IPS DF 4.7 (cell line): ENCODE data around the gene ST14.

Source experiments
- DNase-seq: peaks from one replicate; pipeline ENCODE4 v3.0.0-alpha.2; 2013; ENCODE audit warnings: low spot score; ENCODE audit errors: extremely low read depth

The ST14 gene

GRCh38 chr11:130159657-130160497 lies at the start of gene ST14:
Gene ST14 (plus strand): TSS chr11:130159782. CDS start chr11:130159980, 198 bp downstream.
- DNase-seq, result no peak

- DNase-seq, result no peak
These were observed 49.1 kb upstream of the ST14 start for GRCh38 chr11:130110339-130111108.

DNA sequence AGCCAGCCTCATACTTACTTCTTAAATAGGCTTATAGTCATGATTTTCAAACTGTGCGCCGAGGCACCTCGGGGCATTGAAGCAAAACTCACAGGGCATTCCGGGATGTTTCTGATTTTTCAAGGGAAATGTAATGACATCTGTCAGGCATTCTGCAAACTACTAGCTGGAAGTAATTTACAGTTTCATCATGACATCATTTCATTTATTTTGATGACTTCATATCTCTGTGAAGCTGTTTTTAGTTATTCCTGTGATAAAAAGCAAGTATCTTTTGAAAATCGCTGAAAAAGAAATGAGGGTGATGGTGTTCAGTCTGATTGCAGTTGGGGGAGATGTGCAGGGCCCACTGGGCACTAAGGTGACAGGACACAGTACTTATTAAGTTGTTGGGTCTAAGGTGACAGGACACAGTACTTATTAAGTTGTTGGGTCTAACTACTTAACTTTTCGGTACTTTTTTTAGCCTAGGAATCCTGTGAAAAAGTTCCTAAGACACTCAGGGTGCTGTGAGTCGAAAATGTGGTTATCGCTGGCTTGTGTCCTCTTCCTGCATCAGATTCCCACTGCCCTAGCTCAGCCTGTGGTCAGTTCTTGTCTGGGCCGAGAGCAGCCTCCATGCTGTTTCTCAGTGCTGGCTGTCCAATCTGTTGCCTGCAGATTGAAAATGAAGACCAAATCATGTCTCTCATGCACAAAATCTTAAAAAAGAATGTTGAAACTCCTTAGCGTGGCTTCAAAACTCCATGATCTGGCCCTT lies 47.3 kb upstream of the ST14 start:
- no peak for DNase-seq

- no peak for DNase-seq
These were observed 45.3 kb upstream of the ST14 start for GRCh38 chr11:130114281-130114680.

GRCh38 chr11:130114726-130115125 lies 44.9 kb upstream of the ST14 start:
- no peak for DNase-seq

GRCh38 chr11:130115218-130115617 lies 44.4 kb upstream of the ST14 start:
- DNase-seq, result no peak

DNA sequence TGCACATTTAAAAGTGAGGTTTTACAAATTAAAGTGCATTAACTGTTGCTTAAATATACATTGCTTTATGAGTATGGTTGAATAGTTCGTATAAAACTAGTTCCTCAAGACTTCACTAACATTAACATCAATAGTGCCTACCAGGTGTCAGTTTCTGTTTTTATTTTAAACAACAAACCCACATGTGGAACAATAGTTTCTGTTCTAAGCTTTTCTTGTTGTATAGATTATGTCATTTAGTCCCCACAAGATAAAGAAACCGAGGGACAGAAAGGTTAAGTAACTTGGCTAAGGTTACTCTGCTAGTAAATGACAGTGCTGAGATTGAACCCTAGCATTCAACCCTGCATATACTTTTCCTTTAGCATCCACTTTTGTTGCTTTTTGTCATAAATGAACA lies 41.4 kb upstream of the ST14 start:
- no peak for DNase-seq

- no peak for DNase-seq
These were observed 40.8 kb upstream of the ST14 start for GRCh38 chr11:130118636-130119387.

DNA sequence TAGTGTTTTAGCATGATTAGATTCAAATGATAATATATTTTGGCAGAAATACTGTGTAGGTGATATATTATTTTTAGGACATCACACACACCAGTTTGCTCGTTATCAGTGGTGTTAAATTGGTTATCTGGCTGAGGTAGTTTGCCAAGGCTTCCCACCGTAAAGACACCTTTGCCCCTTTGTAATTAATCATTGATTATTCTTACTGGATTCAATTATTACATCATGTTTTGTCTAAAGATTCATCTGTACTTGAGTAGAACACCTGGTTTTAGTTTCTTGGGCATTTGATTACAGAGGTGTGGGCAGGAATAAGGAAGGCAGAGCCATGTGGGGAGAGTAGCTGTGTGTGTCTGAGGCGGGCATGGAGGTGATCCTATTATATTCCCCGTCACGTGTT lies 39.5 kb upstream of the ST14 start:
- no peak for DNase-seq

- DNase-seq, result no peak
These were observed 38.1 kb upstream of the ST14 start for GRCh38 chr11:130121445-130121978.

GRCh38 chr11:130122141-130122575 lies 37.4 kb upstream of the ST14 start:
- DNase-seq, result no peak

DNA sequence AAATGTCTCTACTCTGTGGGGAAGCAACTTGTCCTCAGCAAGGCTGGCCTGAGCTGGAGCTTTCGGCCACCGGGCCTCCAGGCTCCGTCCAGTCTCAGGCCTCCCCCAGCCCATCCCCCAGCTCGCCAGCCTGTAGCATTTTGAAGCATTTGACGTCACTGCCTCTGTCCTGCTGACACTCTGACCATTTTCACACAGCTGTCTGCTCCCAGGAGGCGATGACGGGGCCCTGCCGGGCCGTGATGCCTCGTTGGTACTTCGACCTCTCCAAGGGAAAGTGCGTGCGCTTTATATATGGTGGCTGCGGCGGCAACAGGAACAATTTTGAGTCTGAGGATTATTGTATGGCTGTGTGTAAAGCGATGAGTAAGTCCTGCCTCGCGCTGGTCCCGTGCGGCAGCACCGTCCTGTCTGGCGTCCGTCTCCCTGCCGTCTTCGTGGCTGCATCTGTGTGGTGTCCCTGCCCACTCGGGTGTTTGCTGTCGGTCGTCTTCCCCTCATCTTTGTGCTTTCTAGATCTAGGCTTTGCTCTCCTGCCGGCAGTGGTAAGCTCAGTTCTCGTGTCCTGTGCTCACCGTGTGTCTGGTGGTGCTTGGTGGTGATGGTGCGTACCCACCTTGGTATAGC lies 36.1 kb upstream of the ST14 start:
- DNase-seq, result no peak

- DNase-seq, result no peak
These were observed 35.5 kb upstream of the ST14 start for GRCh38 chr11:130124096-130124495.

DNA sequence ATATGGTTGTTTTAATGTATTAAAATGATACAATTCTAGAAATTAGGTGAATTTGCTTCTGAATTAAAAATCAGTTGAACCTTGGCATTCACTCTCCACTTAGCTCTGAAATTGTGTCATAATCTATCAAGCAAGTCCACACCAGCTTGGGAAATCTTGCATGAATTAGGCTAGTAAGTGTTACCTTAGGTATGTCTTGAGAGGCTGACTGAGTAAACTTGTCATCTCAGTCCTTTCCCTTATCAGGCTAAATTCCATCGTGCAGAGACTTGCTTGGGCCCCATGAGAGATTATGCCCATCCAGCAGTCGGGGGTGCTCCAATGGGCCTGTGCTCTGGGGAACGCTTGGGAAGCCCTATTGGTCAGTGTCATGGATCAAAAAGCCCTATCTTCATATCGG lies 33.9 kb upstream of the ST14 start:
- no peak for DNase-seq

DNA sequence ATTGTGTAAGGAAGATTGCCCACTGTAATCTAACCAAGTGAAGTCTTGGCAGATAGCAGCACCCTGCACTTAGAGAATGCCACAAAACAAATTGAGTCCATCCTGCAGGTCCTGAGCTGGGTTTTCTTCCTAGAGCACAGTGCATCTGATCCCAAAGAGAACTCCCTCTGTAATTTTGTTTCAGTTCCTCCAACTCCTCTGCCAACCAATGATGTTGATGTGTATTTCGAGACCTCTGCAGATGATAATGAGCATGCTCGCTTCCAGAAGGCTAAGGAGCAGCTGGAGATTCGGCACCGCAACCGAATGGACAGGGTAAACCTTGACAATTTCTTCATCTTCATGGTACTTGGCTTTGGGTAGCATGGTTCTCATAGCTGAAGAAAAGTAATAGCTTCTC lies 33.1 kb upstream of the ST14 start:
- DNase-seq, result no peak

GRCh38 chr11:130127509-130127908 lies 32.1 kb upstream of the ST14 start:
- no peak for DNase-seq

- no peak for DNase-seq
These were observed 31.0 kb upstream of the ST14 start for GRCh38 chr11:130128626-130129025.

DNA sequence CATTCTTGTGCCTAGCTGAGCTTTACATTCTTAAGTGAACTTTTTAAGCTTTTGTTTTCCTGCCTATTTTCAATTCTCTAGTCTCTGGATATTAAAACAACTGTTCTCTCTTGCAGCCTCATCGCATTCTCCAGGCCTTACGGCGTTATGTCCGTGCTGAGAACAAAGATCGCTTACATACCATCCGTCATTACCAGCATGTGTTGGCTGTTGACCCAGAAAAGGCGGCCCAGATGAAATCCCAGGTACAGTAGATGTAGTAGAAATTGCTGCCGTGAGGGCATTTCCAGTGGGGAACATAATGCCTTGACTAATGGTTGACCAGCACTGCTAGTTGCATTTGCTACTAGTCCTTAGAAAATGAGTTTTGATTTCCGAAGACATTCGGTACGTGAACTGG lies 29.7 kb upstream of the ST14 start:
- no peak for DNase-seq

DNA sequence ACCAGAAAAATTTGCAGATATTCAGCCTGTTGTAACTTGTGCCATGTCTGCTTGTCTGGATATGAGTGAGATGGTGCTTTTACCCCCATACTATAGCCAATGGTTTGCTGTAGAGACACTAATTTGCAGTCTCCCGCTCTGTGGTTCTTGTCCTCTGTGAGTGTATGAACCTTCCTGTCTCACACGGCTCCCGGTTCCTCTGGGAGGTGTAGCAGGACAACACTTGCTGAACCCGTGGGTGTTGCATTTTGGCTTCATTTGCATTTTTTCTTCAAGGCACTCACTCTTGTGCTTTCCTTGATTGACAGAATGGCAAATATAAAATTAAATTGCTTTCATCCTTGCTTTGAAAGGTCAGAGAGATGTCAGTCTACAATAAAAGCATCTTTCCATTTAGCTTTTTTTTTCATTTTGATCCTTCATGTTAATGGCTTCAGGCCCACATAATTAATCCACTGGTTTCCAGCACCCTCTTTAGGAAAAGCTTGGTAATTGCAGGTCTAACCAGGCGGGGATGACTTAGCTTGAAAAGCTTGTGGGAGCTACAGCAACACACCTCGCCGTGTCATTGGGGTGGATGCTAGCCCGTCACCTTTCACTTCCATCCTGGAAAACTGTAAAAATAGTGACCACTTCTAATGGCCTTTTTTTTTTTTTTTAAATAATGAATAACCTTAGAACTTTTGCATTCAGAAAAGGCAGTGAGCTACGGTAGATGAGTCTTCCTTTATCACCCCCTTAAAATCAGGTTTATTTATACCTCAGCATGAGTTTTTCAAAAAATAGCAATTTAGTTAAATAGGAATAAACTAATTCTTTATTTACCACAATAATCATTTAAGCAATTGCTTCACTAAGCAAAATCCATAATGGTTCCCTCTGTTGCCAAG lies 27.4 kb upstream of the ST14 start:
- peak; percentile 69 for DNase-seq
